ENCODE data around the gene KCNN3. TPM values are rescaled to one million over a fixed set of nuclear protein-coding genes. Genes with fewer than 3 reads are reported as not detected.

Gene KCNN3
- total RNA-seq, 1 donor from 2014 or later = 0.84 TPM

GRCh38 chr1:154716011-154716410, 154.1 kb downstream of the KCNN3 start:
- Mint-ChIP-seq H3K27me3 (ENCODE audit: low read depth) (no peaks in the 10 kb centered on the region), H3K36me3 (ENCODE audit: low read depth) (no peaks in the 10 kb centered on the region), H3K27ac (ENCODE audit: unreplicated experiment) (no peak overlapping the region), H3K9me3 (no peaks in the 10 kb centered on the region), H3K4me3 (no peak overlapping the region), H3K4me1 (peaks cover 22% of the 10 kb centered on the region)
- no peak for TF ChIP-seq CTCF (conservative IDR thresholded peaks at IDR 0.05)
- DNase-seq (ENCODE audit: low read depth, low spot score) = no peak

DNA sequence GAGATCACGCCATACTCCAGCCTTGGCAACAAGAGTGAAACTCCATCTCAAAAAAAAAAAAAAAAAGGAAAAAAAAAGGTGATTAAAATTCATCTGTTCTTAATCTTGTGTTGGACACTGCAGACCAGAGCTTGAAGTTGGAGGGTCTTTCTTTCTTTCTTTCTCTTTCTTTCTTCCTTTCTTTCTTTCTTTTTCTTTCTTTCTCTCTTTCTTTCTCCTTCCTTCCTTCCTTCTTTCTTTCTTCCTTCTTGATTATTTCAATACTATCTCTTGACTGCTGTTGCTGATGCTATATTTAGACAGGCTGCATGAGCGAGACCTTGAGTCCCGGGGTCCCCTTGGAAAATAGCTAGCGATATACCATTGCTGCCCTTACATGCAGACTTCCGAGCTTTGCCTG, 154.7 kb downstream of the KCNN3 start:
- no peak for DNase-seq (ENCODE audit: low read depth, low spot score)
- no peak for TF ChIP-seq CTCF (conservative IDR thresholded peaks at IDR 0.05)
- H3K36me3 Mint-ChIP-seq (ENCODE audit: low read depth) = no peaks in the 10 kb centered on the region
- H3K4me1 Mint-ChIP-seq = peaks cover 20% of the 10 kb centered on the region
- H3K9me3 Mint-ChIP-seq = no peaks in the 10 kb centered on the region
- H3K27me3 Mint-ChIP-seq (ENCODE audit: low read depth) = no peaks in the 10 kb centered on the region
- H3K27ac Mint-ChIP-seq (ENCODE audit: unreplicated experiment) = no peak overlapping the region
- no peak overlapping the region for H3K4me3 Mint-ChIP-seq

- TF ChIP-seq CTCF (conservative IDR thresholded peaks at IDR 0.05) = no peak
- H3K4me1 Mint-ChIP-seq = peaks cover 20% of the 10 kb centered on the region
- no peak overlapping the region for H3K27ac Mint-ChIP-seq (ENCODE audit: unreplicated experiment)
- no peak overlapping the region for H3K4me3 Mint-ChIP-seq
- DNase-seq (ENCODE audit: low read depth, low spot score) = no peak
- no peaks in the 10 kb centered on the region for H3K9me3 Mint-ChIP-seq
- H3K27me3 Mint-ChIP-seq (ENCODE audit: low read depth) = no peaks in the 10 kb centered on the region
- no peaks in the 10 kb centered on the region for H3K36me3 Mint-ChIP-seq (ENCODE audit: low read depth)
These were observed 155.4 kb downstream of the KCNN3 start for GRCh38 chr1:154714638-154715037.

GRCh38 chr1:154714052-154714623, 155.9 kb downstream of the KCNN3 start:
- H3K4me3 Mint-ChIP-seq = no peak overlapping the region
- H3K27me3 Mint-ChIP-seq (ENCODE audit: low read depth) = no peaks in the 10 kb centered on the region
- H3K27ac Mint-ChIP-seq (ENCODE audit: unreplicated experiment) = no peak overlapping the region
- no peaks in the 10 kb centered on the region for H3K9me3 Mint-ChIP-seq
- DNase-seq (ENCODE audit: low read depth, low spot score) = no peak
- no peak for TF ChIP-seq CTCF (conservative IDR thresholded peaks at IDR 0.05)
- H3K36me3 Mint-ChIP-seq (ENCODE audit: low read depth) = no peaks in the 10 kb centered on the region
- H3K4me1 Mint-ChIP-seq = peaks cover 25% of the 10 kb centered on the region

DNA sequence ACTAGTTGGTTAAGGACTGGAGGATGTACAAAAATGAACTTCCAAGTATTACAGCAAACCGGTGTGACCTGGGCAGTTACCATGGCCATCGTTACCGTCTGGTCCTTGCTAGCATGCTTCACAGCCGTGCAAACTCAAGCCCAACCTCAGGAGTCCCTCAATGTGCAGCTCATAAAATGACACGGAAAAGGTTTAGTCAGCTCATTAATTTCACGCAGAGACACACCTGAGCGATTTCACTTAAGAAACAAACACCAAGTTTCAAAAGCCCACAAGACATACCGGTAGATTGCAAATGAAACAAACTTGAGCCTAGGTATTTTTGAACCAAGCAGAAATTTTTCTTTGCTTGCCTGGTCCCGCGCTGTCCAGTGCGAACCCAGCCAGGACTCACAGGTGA, 157.1 kb downstream of the KCNN3 start:
- Mint-ChIP-seq H3K27ac (ENCODE audit: unreplicated experiment) (no peak overlapping the region), H3K4me1 (peaks cover 35% of the 10 kb centered on the region), H3K4me3 (no peak overlapping the region), H3K27me3 (ENCODE audit: low read depth) (no peaks in the 10 kb centered on the region), H3K36me3 (ENCODE audit: low read depth) (no peaks in the 10 kb centered on the region), H3K9me3 (no peaks in the 10 kb centered on the region)
- TF ChIP-seq CTCF (conservative IDR thresholded peaks at IDR 0.05) = no peak
- no peak for DNase-seq (ENCODE audit: low read depth, low spot score)

Measured in neural crest cell (in vitro differentiated cells).